GM21423 (cell line): ENCODE data around the gene ATP2C1.

Source experiments
- ATAC-seq: cut with Tn5 transposase; IDR thresholded peaks from one replicate; pipeline ENCODE4 v1.9.1; 2021; ENCODE audit warnings: mild to moderate bottlenecking, moderate library complexity; ENCODE audit not compliant: unreplicated experiment

ATP2C1 gene

DNA sequence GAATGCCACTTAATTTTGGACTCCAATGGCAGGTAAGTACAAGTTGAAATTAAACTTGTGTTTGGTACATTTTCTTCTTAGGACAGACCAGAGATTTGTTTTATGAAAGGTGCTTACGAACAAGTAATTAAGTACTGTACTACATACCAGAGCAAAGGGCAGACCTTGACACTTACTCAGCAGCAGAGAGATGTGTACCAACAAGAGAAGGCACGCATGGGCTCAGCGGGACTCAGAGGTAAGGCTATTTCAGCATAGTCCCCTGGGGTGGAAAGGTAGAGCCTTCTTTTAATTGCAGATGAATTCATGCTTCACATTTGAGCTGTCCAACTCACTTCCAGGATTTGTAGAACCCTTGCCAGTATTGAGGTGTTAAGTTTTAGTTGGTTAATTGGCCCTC is 81.4 kb downstream of the ATP2C1 start:
- no peak for ATAC-seq

DNA sequence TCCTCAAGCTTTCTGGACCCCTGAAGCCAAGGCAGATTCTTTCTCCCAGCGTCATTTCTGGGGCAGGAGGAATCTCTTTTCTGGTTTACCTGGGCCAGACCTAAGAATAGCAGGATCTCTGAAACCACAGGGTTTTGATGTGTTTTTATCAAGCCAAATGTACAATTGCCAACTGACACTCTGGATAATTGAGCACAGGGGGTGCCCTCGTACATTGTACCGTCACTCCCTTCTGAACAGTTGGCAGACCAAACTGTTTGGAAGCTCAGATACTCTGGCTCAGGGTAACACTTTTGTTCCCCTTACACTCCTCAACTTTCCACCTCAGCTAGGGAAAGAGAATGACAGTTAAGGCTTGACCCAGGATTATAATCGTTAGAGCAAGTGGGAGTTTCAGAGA is 82.8 kb downstream of the ATP2C1 start:
- no peak for ATAC-seq

DNA sequence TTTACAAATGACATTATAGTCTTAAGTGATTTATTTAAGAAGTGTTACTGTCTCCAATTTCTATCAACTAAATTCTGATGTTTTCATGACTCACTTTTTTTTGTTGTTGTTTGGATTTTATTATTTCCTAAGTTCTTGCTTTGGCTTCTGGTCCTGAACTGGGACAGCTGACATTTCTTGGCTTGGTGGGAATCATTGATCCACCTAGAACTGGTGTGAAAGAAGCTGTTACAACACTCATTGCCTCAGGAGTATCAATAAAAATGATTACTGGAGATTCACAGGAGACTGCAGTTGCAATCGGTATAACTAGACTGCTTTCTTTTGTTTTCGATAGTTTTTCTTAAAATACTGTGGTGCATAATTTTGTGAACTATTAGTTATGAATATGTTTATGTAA is 85.2 kb downstream of the ATP2C1 start:
- no peak for ATAC-seq

DNA sequence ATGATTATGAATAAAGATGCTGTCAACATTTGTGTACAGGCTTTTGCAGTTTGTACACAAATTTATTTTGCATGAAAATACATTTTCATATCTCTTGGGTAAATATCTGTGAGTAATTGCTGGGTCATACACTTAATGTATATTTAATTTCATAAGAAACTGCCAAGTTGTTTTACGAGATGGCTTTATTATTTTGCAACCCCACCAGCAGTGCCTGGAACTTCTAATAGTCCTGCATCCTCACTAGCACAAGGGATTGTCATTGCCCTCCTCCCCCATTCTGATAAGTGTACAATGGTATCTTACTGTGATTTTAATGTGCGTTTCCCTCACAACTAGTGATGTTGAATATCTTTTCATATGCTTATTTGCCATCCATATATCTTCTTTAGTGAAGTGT is 87.6 kb downstream of the ATP2C1 start:
- no peak for ATAC-seq

DNA sequence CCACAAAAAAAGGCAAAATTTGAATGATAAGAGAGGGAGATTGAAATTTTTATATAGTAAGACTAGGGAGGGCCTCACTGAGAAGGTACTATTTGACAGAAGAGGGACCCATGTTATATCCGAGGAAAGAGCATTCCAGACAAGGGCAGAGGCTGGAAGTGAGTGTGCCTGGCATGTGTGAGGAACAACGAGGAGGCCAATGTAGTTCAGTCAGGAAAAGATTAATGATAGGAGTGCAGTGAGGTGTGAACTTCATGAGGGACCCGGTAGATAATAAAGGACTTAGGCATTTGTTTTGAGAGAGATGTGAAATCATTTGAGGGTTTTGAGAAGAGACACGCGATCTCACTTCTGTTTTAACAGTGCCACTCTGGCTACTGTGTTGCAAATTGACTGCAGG is 96.4 kb downstream of the ATP2C1 start:
- ATAC-seq = no peak

DNA sequence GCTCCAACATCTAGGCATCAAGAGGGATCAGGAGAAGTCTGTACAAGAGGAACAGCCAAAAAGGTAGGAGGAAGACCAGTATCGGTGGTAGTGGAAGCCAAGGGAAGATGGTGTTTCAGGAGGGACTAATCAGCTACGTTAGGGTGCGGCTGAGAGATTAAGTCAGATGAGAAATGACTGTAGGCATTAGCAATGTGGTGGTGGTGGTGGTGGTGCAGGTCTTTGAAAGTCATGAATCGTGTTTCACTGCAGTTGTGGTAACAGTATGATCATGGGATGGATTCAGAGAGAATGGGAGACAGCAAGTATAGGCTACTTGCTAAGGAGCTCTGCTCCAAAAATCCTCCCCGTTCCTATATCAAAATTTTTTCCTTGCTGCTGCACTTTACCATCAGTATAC is 97.2 kb downstream of the ATP2C1 start:
- ATAC-seq = no peak

DNA sequence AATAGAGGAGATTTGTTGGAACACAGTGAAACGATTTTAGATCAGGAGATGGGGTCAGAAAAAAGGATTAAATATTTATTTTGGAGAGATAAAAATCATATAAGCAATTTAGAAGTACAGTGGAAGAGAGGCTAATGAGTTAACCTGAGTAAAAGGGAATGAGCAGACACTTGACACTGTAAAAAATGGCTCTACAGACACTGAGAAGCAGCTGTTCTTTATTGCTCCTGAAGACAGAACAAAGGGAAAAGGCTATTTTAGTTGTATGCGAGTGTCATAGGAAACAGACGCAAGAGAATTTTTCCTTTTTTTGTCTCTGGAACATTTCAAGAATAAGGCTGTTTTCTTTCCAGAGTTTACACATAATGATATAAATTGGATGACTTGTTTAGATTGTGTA is 98.5 kb downstream of the ATP2C1 start:
- no peak for ATAC-seq

DNA sequence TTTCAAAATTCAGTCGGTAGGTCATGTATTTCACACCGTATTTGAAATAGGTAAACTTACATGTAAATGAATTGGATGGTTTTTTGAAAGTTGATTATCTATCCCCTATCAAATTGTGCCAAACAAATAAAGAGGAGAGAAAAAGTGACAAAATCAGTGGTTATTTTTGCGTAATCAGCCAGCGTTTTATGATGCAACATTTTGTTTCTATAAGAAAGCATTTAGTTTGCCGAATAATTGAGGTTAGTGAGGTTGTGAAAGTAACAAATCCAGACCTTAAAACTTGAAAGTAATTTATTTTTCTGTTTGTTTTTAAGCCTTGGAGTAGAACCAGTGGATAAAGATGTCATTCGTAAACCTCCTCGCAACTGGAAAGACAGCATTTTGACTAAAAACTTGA is 103.4 kb downstream of the ATP2C1 start:
- ATAC-seq = no peak

DNA sequence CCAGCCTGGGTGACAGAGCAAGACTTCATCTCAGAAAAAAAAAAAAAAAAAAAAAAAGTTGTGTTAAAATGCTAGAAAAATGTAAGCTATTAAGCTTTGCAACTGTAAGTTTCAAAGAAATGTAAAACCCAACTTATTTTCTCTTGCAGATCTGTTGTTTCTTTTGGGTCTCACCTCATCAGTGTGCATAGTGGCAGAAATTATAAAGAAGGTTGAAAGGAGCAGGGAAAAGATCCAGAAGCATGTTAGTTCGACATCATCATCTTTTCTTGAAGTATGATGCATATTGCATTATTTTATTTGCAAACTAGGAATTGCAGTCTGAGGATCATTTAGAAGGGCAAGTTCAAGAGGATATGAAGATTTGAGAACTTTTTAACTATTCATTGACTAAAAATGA is 107.2 kb downstream of the ATP2C1 start:
- ATAC-seq = no peak

DNA sequence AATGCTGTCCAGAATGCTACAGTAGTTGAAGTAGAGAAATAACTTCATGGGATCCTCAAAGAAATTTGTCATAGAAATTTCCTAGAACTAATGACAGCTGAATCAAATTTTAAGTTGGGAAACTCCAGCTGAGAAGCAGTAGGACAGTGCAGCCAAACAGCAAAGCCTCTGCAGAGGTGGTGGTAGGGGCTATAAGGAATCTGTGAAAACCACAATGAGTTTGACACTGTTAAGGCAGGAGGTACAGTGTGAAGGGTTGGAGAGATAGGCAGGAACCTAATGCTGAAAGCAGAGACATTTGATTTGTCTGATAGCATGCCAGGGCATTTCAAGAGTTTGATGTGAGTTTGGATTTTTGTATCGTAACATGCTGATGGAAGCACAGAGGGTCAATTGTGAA is 110.7 kb downstream of the ATP2C1 start:
- ATAC-seq = no peak

DNA sequence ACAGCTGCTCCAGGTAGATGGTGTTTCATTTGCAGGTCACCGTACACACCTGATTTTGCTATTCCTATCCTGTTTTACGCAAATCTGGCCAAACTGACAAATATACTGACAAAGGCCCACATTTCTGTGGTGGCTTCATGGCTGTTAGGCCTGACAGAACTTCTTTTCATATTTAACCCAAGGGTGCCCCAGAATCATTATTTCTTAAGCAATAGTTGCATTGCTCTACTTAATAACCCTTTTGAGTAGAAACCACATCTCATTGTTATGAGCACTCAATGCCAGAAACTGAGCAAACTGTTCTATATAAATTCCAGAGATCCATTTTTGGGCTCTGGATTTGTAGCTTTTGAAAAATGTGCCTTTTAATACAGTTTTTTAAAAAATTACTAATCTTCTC is 113.4 kb downstream of the ATP2C1 start:
- ATAC-seq = no peak

DNA sequence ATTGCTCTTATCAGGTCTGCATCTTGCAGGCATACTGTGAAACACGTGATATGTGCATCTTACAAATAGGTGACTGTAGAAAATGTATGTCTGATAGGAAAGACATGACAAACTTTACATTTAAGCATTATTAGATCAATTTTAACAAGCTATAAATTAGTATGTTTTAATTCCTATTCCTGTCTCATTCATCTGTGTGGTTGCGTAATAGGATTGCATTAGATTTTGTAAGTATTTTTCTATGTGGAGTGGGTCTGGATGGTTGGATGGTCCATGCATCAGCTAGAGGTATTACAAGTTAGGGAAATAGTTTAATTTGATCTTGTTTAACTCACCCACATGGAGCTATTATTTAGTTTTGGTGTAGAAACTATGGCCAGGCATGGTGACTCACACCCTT is 113.9 kb downstream of the ATP2C1 start:
- no peak for ATAC-seq

DNA sequence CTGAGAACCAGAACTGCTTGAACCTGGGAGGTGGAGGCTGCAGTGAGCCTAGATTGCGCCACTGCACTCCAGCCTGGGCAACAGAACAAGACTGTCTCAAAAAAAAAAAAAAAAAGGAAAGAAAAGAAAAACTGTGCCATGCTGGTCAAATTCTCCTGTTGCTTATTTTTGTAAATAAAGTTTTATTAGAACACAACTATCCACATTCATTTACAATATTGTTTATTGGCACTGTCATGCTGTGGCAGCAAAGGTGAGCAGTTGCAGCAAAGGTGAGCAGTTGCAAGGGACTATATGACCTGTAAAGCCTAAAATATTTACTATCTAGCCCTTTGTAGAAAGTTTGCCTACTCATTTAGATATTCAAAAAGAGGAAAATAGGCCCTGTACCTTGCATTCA is 114.4 kb downstream of the ATP2C1 start:
- no peak for ATAC-seq

DNA sequence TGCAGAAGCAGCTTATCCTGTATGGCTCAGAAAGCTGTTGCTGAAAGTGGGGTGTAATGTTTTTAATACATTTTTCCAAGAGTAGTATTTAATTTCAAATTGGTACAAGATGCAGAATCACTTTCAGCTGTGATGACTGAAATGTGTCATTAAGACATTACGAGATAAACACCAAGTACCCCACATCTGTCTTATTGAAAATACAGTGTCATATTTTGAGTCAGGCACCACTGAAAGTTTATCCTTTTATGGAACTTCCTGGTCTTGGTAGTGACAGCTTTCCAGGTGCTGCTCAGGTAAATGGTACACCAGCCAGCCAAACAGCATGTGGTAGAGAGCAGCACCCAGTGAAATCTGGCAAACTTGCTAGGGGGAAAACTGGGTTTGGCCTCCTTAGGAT is 115.8 kb downstream of the ATP2C1 start:
- ATAC-seq = no peak

DNA sequence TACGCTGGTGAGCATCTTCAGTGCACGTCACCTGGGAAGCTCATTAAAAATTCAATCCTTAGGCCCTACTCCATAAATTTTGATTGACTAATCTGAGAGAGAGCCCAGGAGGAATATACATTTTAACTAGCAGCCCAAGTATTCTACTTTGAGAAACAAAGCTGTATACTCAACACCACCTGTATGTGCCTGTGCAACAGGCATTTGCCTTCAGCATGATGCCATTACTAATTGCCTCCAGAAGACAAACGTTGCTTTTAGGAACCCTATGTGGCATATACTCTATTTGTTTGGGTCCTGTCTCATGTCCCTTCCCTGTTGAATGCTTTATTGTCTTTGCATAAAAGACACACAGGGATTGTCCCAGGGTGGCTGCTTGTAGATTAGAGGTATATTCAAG is 125.1 kb downstream of the ATP2C1 start:
- ATAC-seq = no peak

DNA sequence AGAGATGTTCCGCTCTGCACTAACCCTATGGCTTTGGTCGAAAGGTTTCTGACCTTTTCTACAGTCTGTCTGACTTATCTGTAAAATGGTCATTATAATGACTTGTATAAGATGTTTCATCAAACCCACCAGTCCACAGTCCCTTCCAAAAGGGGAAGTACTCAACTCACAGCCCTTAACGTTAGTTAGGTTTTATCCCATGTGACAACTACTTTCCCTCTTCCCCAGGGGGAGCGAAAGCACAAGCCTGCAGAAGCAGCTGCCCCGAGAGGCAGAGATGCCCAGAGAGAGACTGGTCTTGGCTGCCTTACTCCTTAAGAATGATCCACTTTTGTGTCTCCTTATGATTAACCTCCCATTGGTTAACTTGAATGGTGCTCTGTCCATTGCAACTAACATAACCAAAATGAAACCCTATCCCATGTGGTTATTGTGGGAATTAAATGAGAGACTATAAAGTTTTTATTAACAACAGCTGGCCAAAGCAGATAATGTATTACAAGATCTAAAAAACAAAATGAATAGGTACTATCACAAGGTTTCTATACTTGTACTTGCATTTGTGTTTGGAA is 126.3 kb downstream of the ATP2C1 start:
- ATAC-seq = peak; percentile 48

DNA sequence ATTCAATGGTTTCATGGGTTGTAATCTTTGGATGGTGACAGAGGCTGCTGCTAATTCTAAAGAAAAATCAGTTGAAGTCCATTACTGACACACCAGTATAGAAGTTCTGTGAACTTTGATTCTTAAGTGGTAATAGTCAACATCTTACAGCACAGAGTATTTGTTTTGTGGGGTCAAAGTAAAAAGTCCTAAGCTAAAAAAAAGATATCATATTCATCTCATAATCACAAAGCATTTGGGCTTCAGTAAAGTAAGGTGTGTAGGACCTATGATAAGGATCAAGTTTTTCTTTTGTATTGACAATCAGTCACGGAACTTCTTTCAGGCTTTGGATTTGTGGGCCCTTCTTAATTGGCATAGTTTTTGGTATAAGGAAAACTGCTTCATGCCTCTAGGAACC is 131.7 kb downstream of the ATP2C1 start:
- no peak for ATAC-seq

DNA sequence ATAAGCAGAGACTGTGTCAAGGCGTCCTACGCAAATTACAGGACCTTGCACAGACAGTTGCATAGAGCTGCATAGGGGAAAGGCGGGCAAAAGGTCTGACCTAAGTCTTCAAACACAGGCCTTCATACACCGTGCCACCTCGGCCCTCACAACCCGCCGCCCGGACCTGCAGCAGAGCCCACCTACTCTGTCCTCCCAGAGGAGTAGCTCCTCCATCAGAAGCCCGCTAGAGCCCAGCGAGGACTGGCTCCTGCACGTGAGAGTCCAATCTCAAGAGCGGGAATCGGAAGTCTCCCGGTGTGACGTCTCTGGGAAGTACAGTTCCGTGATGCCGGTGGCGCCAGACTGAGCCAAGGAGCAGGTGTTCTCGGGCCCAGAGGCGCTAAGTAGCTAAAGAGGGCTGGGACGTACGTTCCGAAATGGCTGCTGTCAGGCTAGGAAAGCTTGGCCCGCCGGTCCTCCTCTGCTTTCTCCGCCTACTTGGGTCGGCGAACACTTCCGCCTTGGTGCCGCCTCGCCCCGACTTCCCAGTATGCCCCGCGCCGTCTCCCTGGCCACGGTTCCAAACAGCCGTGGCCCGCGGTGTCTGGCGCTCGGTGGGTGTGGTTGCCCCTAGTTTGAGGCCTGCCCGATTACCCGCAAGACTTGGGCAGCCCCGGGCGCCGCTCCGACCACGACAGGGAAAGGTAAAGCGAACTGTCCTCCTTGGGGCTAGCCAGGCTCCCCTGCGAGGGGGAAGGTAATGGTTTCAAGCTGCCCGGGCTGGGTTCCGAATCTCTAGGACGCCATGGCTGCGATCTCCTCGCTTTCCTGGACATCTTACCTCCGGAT is 132.7 kb downstream of the ATP2C1 start, which contains the start of the genes ASTE1 and NEK11:
TSS of gene ASTE1 (minus strand) at position 505 of the 831 bp plus-strand sequence. CDS start 1,519 bp downstream, outside the sequence.
TSS of gene NEK11 (plus strand) at position 557 of the 831 bp plus-strand sequence. CDS start 2,832 bp downstream, outside the sequence.
- peak; percentile 98 for ATAC-seq

DNA sequence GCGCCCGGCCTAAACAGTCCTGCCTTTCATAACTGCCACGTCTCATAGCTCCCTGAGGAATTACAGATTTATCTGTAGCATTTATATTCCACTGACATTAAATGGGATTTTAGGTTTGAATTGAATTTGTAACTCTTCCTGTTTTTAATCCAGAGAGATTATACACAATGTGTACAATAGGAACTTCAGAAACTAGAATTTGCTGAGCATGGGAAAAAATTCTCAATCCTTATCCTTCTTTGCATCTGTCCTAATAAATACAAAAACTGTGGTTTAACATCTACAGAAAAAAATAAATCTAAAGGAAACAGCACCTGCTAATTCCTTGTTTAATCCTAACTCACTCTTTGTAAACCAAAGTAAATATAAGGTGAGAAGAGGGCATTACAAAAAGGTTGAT is 135.0 kb downstream of the ATP2C1 start:
- ATAC-seq = no peak

DNA sequence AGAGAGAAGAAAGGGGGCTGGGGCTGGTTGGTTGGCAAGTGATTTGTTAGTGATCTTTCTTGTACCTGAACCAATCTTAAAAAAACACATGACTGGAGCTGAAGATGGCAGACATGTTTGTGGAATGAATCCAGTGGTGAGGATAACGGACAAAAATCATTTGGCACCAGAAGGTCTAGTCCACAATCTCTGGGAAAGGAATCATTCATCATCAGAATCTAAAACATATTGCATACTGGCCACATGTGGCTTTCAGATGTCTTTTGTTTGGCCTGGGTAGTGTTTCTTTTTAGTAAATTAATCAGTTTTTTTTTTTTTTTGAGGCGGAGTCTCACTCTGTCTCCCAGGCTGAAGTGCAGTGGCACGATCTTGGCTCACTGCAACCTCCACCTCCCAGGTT is 137.8 kb downstream of the ATP2C1 start:
- no peak for ATAC-seq

DNA sequence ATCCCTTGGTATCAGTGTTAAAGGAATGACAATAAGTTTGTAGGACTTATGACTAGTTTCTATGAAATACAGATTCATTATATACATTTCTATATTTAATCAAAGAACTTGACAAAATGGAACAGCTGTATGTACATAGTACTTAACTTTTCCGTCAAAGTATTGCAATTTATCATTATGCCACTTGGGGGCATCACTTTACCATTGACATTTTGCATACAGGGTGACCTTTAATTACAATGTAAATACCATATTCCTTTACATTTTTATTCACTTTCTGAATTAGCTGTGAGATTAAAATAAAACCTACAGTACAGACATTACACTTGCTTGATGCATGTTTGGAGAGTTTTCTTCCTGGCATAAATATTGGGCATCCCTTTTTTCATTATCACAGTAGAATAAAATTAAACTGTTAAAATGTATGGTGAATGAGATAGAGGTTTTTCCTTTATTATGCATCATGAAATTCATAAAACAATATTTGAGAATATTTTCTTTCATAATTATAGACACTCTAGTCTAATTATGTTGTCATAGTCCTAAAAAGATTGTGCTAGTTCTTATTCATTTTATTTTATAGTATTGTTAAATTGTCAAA is 139.7 kb downstream of the ATP2C1 start:
- no peak for ATAC-seq

DNA sequence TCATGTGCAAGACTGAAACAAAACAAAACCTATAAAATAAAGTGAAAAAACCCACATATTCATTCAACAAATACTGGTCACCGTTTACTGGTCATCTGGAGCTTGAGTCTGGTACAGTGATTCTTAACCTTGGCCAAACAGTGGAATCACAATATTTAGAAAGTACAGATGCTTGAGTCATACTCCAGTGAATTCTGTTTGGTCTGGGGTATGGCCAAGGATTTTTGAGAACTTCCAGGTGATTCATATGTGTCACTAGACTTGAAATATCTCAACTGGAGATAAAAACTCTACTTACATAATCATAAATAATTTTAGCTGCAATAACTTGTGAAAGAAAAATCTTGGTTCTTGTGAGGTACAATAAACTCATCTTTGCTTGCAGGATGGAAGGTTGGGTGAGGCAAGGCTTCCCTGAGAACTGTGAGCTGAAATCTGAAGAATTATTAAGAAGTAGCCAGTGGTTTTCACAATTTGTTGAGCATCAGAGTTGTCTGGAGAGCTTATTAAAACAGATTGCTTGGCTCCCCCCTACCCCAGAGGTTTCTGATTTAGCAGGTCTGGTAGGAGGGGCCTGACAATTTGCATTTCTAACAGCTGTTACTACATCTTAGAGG is 142.4 kb downstream of the ATP2C1 start:
- no peak for ATAC-seq
